GM19463 (cell line): ENCODE data around the gene MFAP2.
"Not testable (repeated sequence)": the region's sequence is repeated elsewhere in the genome, so short reads cannot be mapped to it uniquely, and the experiment has no call there.

Source experiments
- ATAC-seq: cut with Tn5 transposase; IDR thresholded peaks from one replicate; pipeline ENCODE4 v1.9.1; 2021; ENCODE audit warnings: mild to moderate bottlenecking, moderate library complexity; ENCODE audit not compliant: unreplicated experiment

Gene MFAP2

GRCh38 chr1:16964169-16964568 is 16.3 kb downstream of the MFAP2 start:
- not testable (repeated sequence) for ATAC-seq

GRCh38 chr1:16961297-16962133 is 18.9 kb downstream of the MFAP2 start:
- no peak for ATAC-seq

GRCh38 chr1:16960560-16961296 is 19.7 kb downstream of the MFAP2 start:
- ATAC-seq: no peak

GRCh38 chr1:16958475-16958874 is 21.9 kb downstream of the MFAP2 start:
- ATAC-seq: no peak

- no peak for ATAC-seq
Observed at GRCh38 chr1:16957731-16958130, 22.7 kb downstream of the MFAP2 start.

- ATAC-seq: no peak
Observed at GRCh38 chr1:16956775-16957174, 23.6 kb downstream of the MFAP2 start.

GRCh38 chr1:16955186-16955585 is 25.2 kb downstream of the MFAP2 start:
- no peak for ATAC-seq

GRCh38 chr1:16954579-16954978 is 25.8 kb downstream of the MFAP2 start:
- no peak for ATAC-seq

- ATAC-seq: not testable (repeated sequence)
Observed at GRCh38 chr1:16952376-16952775, 28.0 kb downstream of the MFAP2 start.

- ATAC-seq: not testable (repeated sequence)
Observed at GRCh38 chr1:16949026-16949425, 31.4 kb downstream of the MFAP2 start.

GRCh38 chr1:16948282-16948891 is 32.0 kb downstream of the MFAP2 start:
- not testable (repeated sequence) for ATAC-seq

- ATAC-seq: no peak
Observed at GRCh38 chr1:16946646-16947045, 33.8 kb downstream of the MFAP2 start.

GRCh38 chr1:16946185-16946584 is 34.2 kb downstream of the MFAP2 start:
- ATAC-seq: not testable (repeated sequence)

GRCh38 chr1:16945512-16945911 is 34.9 kb downstream of the MFAP2 start:
- ATAC-seq: not testable (repeated sequence)

GRCh38 chr1:16944038-16944437 is 36.4 kb downstream of the MFAP2 start:
- ATAC-seq: no peak

- not testable (repeated sequence) for ATAC-seq
Observed at GRCh38 chr1:16939386-16940180, 40.8 kb downstream of the MFAP2 start.

GRCh38 chr1:16938351-16939321 is 41.8 kb downstream of the MFAP2 start:
- no peak for ATAC-seq

- ATAC-seq: not testable (repeated sequence)
Observed at GRCh38 chr1:16936580-16936979, 43.8 kb downstream of the MFAP2 start.

- ATAC-seq: not testable (repeated sequence)
Observed at GRCh38 chr1:16933945-16934344, 46.5 kb downstream of the MFAP2 start.
